SU-DHL-6 (cell line): ENCODE data around the gene LCORL.

Source experiments
- H2AFZ ChIP-seq: fragments of 200-600 bp; sonication (generic); 2 replicates; pipeline ENCODE4 v1.6.1; 2014; ENCODE audit warnings: low read depth, mild to moderate bottlenecking, moderate library complexity, mixed read lengths, antibody characterized with exemption, low read length; ENCODE audit not compliant: severe bottlenecking
- H3F3A ChIP-seq: fragments of 200-600 bp; shearing (Covaris generic); 2 replicates; pipeline ENCODE4 v1.6.0; 2016; ENCODE audit warnings: antibody characterized with exemption, mild to moderate bottlenecking; ENCODE audit not compliant: insufficient read depth
- H3K27ac ChIP-seq: fragments of 200-600 bp; sonication (generic); 2 replicates; pipeline ENCODE4 v1.5.1; 2016; ENCODE audit warnings: low read depth, mild to moderate bottlenecking, low read length, moderate library complexity, mixed read lengths
- H3K27me3 ChIP-seq: fragments of 200-600 bp; sonication (generic), shearing (Covaris generic); 2 replicates; pipeline ENCODE4 v1.6.0; 2014; ENCODE audit warnings: mild to moderate bottlenecking, low read length
- H3K36me3 ChIP-seq: fragments of 200-600 bp; sonication (generic); 2 replicates; pipeline ENCODE4 v1.6.1; 2014; ENCODE audit warnings: mild to moderate bottlenecking, low read length, mixed read lengths
- H3K4me2 ChIP-seq: fragments of 300-600, 200-600 bp; shearing (Covaris generic), sonication (generic); 2 replicates; pipeline ENCODE4 v1.6.0; 2014; ENCODE audit warnings: low read length, low read depth, mild to moderate bottlenecking; ENCODE audit not compliant: poor library complexity, severe bottlenecking
- H3K4me3 ChIP-seq: fragments of 200-600 bp; sonication (generic); 2 replicates; pipeline ENCODE4 v1.5.1; 2014; ENCODE audit warnings: antibody characterized with exemption, low read length, mild to moderate bottlenecking, mixed read lengths; ENCODE audit not compliant: insufficient read depth, poor library complexity, severe bottlenecking
- H3K79me2 ChIP-seq: fragments of 200-600 bp; sonication (generic); 2 replicates; pipeline ENCODE4 v1.6.1; 2014; ENCODE audit warnings: mild to moderate bottlenecking, low read length, moderate library complexity; ENCODE audit not compliant: insufficient read depth
- H3K9ac ChIP-seq: fragments of 200-600 bp; sonication (generic); 2 replicates; pipeline ENCODE4 v1.7.0; 2014; ENCODE audit warnings: mild to moderate bottlenecking, low read length
- H3K9me2 ChIP-seq: fragments of 200-600 bp; sonication (generic); replicated peaks from 2 replicates; pipeline ENCODE4 v1.6.1; 2014; ENCODE audit warnings: low read length; ENCODE audit not compliant: insufficient read depth
- H3K9me3 ChIP-seq: fragments of 200-600 bp; sonication (generic); 2 replicates; pipeline ENCODE4 v1.6.1; 2014; ENCODE audit warnings: low read length, mixed read lengths; ENCODE audit not compliant: insufficient read depth
- H4K20me1 ChIP-seq: fragments of 200-600 bp; sonication (generic); 2 replicates; pipeline ENCODE4 v1.6.1; 2014; ENCODE audit warnings: low read depth, mild to moderate bottlenecking, antibody characterized with exemption, low read length, moderate library complexity, mixed read lengths
- CTCF ChIP-seq: fragments of 200-600 bp; sonication (generic); IDR thresholded peaks from one replicate; pipeline ENCODE4 v1.5.1; 2017; ENCODE audit warnings: antibody characterized with exemption, mild to moderate bottlenecking, low read length, moderate library complexity; ENCODE audit not compliant: insufficient read depth, poor library complexity, severe bottlenecking
- EZH2phosphoT487 ChIP-seq: fragments of 200-600 bp; sonication (generic), shearing (Covaris generic); conservative IDR thresholded peaks from 2 replicates; pipeline ENCODE4 v1.6.1; 2018; ENCODE audit warnings: mild to moderate bottlenecking, antibody characterized with exemption, low read length, moderate library complexity, mixed read lengths

The LCORL gene

GRCh38 chr4:18051281-18051680, 29.7 kb upstream of the LCORL start:
- no peak overlapping the region for H3K9ac ChIP-seq
- no peak overlapping the region for H2AFZ ChIP-seq
- H3K9me3 ChIP-seq, result no peaks in the 10 kb centered on the region
- no peak overlapping the region for H3K27ac ChIP-seq
- H3K79me2 ChIP-seq, result no peaks in the 10 kb centered on the region
- H3K9me2 ChIP-seq, result no peaks in the 10 kb centered on the region
- no peak for TF ChIP-seq EZH2phosphoT487
- no peak for TF ChIP-seq CTCF
- no peaks in the 10 kb centered on the region for H3F3A ChIP-seq
- no peaks in the 10 kb centered on the region for H3K36me3 ChIP-seq
- no peak overlapping the region for H3K4me2 ChIP-seq
- no peaks in the 10 kb centered on the region for H4K20me1 ChIP-seq
- no peak overlapping the region for H3K4me3 ChIP-seq
- H3K27me3 ChIP-seq, result no peaks in the 10 kb centered on the region

- Histone ChIP-seq H4K20me1 (no peaks in the 10 kb centered on the region), H3K4me2 (no peak overlapping the region), H3K9me3 (no peaks in the 10 kb centered on the region), H3K79me2 (no peaks in the 10 kb centered on the region), H3K27ac (no peak overlapping the region), H3K9me2 (no peaks in the 10 kb centered on the region), H3F3A (no peaks in the 10 kb centered on the region), H3K27me3 (no peaks in the 10 kb centered on the region), H3K36me3 (no peaks in the 10 kb centered on the region), H2AFZ (no peak overlapping the region), H3K4me3 (no peak overlapping the region), H3K9ac (no peak overlapping the region)
- no peak for TF ChIP-seq CTCF
- TF ChIP-seq EZH2phosphoT487, result no peak
Observed at GRCh38 chr4:18050448-18050847, 28.9 kb upstream of the LCORL start.

GRCh38 chr4:18049446-18049845, 27.9 kb upstream of the LCORL start:
- Histone ChIP-seq H2AFZ (no peak overlapping the region), H3K27me3 (no peaks in the 10 kb centered on the region), H3K4me3 (no peak overlapping the region), H3K9ac (no peak overlapping the region), H3K9me2 (no peaks in the 10 kb centered on the region), H3K79me2 (no peaks in the 10 kb centered on the region), H3K36me3 (no peaks in the 10 kb centered on the region), H4K20me1 (no peaks in the 10 kb centered on the region), H3K9me3 (no peaks in the 10 kb centered on the region), H3K27ac (no peak overlapping the region), H3F3A (no peaks in the 10 kb centered on the region), H3K4me2 (no peak overlapping the region)
- TF ChIP-seq EZH2phosphoT487 (no peak), CTCF (no peak)
